ENCODE measurements around the gene ZNF726.
"Not testable (repeated sequence)": the region's sequence is repeated elsewhere in the genome, so short reads cannot be mapped to it uniquely, and the experiment has no call there.

The ZNF726 gene

GRCh38 chr19:23937031-23937430, 22.3 kb downstream of the ZNF726 start:
- DNase-seq (ENCODE audit: low read depth in 2 of 3, low spot score in 1 of 3): not testable (repeated sequence)

DNA sequence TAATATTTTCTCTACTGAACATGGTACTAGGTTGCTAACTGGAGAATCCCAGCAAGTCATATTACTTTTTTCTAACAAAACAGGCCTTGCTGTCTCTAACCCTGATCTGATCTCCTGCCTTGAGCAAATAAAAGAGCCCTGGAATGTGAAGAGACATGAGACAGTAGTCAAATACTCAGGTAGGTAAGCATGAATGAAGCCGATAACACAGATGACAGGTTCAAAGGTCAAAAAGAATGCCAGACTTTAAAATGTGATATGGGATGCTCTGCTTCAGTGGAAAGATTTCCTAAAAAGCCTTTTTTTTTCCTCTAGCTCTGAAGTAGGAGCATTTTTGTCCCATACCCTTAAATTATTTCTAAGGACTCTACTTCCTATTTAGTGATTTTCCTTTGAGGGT, 28.7 kb downstream of the ZNF726 start:
- no peak for DNase-seq (ENCODE audit: low read depth in 2 of 3, low spot score in 1 of 3)

GRCh38 chr19:23946569-23946968, 31.9 kb downstream of the ZNF726 start:
- no peak for DNase-seq (ENCODE audit: low read depth in 2 of 3, low spot score in 1 of 3)

- no peak for DNase-seq (ENCODE audit: low read depth in 2 of 3, low spot score in 1 of 3)
These were observed 34.9 kb downstream of the ZNF726 start for GRCh38 chr19:23949611-23950010.

DNA sequence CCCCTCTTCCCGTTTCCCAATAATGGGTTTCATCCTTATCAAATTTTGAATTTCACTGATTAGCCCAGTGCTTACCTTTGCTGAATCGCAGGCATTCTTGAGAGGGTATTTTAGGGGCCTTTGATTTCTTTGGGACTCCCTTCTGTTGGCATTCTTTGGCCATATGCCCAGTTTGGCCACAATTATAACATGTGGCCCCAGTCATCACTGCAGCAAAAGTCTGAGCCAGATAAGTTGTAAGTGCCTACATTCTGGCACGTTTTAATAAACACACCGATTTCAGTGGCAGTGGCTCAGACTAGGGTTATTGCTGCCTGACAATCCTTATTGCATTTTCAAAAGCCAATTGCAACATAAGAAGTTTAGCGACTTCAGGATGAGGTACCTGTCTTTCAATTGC, 41.4 kb downstream of the ZNF726 start:
- DNase-seq (ENCODE audit: low read depth in 2 of 3, low spot score in 1 of 3): no peak

DNA sequence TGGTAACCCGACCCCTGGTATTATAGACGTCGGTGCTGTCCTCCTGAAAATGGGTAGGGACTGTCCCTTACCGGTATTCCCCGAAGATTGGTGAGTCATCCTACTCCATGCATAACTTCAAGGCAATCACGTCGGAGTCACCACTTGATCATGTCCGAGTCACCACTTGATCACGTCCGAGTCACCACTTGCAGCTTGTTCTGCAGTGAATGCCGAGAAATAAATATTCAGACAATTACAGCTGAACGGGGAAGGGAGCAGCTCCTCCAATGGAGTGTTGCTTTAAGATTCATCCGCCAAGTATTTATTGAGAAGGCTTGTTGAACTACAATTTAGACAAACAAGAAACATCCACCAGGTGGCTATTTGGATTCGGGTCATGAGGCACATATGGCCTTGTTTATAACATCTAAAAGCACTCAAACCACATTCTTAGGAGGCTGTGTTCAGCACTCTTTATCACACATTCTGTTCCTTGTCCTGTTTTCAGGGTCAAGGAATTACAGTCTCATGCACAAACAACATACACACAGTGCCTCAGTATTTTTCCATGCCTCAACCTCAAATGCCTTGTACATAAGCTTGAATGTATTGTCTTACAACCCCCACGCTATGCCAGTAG, 43.1 kb downstream of the ZNF726 start:
- DNase-seq (ENCODE audit: low read depth in 2 of 3, low spot score in 1 of 3): no peak

DNA sequence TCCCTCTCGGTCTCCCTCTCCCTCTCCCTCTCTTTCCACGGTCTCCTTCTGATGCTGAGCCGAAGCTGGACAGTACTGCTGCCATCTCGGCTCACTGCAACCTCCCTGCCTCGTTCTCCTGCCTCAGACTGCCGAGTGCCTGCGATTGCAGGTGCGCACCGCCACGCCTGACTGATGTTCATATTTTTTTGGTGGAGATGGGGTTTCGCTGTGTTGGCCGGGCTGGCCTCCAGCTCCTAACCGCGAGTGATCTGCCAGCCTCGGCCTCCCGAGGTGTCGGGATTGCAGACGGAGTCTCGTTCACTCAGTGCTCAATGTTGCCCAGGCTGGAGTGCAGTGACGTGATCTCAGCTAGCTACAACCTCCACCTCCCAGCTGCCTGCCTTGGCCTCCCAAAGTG, 48.7 kb downstream of the ZNF726 start:
- DNase-seq (ENCODE audit: low read depth in 2 of 3, low spot score in 1 of 3): not testable (repeated sequence)

DNA sequence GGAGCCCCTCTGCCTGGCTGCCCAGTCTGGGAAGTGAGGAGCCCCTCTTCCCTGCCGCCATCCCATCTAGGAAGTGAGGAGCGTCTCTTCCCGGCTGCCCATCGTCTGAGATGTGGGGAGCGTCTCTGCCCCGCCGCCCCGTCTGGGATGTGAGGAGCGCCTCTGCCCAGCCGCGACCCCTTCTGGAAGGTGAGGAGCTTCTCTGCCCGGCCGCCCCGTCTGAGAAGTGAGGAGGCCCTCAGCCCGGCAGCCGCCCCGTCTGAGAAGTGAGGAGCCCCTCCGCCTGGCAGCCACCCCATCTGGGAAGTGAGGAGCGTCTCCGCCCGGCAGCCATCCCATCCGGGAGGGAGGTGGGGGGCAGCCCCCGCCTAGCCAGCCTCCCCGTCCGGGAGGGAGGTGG, 49.2 kb downstream of the ZNF726 start:
- DNase-seq (ENCODE audit: low read depth in 2 of 3, low spot score in 1 of 3): not testable (repeated sequence)

DNA sequence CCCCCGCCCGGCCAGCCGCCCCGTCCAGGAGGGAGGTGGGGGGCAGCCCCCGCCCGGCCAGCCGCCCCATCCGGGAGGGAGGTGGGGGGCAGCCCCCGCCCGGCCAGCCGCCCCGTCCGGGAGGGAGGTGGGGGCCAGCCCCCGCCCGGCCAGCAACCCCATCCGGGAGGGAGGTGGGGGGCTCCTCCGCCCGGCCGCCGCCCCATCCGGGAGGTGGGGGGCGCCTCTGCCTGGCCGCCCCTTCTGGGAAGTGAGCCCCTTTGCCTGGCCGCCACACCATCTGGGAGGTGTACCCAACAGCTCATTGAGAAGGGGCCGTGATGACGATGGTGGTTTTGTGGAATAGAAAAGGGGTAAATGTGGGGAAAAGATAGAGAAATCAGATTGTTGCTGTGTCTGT, 49.6 kb downstream of the ZNF726 start:
- not testable (repeated sequence) for DNase-seq (ENCODE audit: low read depth in 2 of 3, low spot score in 1 of 3)

DNA sequence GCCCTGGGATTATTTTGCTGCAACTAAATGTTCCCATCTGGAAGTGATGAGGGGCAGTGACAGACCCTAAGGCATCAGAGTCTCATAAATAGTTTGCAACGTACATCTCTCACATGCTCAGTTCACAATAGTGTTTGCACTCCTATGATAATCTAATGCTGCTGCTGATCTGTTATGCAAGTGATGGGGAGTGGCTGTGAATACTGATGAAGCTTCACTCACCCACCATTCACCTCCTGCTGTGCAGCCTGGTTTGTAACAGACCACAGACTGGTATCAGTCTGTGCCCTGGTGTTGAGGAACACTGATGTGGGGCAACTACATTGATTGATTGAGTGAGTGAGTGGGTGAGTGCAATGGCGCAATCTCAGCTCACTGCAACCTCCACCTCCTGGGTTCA, 54.9 kb downstream of the ZNF726 start:
- no peak for DNase-seq (ENCODE audit: low read depth in 2 of 3, low spot score in 1 of 3)

DNA sequence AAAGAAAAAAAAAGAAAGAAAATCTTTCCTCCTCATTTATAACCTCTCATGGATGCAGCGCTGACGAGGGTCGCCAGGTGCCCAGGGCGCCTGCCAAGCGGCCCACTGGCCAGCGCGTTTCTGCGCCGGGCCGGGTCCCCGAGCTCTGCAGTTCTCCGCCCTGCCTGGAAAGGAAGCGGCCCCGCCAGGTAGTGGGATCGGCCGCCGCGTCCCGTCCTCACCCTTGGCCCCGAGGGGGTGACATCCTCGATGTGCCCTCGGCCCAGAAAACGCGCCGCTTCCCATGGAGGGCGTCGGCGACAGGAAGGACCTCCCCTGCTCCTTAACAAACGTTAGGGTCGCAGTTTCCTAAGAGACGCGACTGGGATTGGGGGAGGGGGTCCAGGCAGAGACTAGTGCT, 56.9 kb downstream of the ZNF726 start:
- DNase-seq (ENCODE audit: low read depth in 2 of 3, low spot score in 1 of 3): no peak

DNA sequence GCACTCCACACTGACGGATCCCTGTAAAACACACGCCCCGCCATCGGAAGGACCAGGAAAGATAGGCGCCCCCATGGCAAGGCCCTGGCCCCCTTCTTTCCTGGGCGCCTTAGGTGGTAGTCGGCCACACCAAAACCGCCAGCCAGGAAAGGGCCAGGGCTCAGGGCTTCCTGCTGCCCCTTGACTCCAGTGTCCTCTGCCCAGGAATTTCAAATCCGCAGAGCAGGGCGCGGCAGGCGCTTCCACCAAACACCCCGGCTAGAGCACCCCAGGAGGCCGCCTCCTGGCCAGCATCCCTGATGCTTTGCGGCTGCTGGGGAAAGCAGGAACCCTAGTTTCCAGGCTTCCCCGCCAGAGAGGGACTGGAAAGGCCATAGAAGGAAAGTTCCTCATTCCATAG, 57.5 kb downstream of the ZNF726 start:
- DNase-seq (ENCODE audit: low read depth in 2 of 3, low spot score in 1 of 3): no peak

DNA sequence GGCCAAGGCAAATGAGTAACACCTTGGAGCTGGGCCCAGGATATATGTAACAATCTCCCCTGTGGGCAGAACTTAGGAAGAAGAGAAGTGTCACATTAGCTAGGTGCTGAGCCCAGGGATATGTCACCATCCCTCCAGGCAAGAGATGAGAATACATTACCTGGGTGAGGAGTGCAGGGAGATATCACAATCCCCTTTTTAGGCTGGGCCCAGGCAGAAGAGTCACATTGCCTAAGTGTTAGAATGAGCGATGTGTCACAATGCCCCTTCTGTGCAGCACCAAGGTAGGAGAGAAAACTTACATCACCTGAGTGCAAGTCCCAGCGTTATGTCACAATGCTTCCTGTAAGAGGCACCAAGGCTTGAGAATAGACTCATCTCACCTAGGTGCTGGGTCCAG, 60.3 kb downstream of the ZNF726 start:
- DNase-seq (ENCODE audit: low read depth in 2 of 3, low spot score in 1 of 3): no peak

GRCh38 chr19:23976631-23977030, 61.9 kb downstream of the ZNF726 start:
- not testable (repeated sequence) for DNase-seq (ENCODE audit: low read depth in 2 of 3, low spot score in 1 of 3)

- DNase-seq (ENCODE audit: low read depth in 2 of 3, low spot score in 1 of 3): not testable (repeated sequence)
These were observed 62.6 kb downstream of the ZNF726 start for GRCh38 chr19:23977256-23977655.

GRCh38 chr19:23978068-23978467, 63.4 kb downstream of the ZNF726 start:
- no peak for DNase-seq (ENCODE audit: low read depth in 2 of 3, low spot score in 1 of 3)

- DNase-seq (ENCODE audit: low read depth in 2 of 3, low spot score in 1 of 3): no peak
These were observed 66.1 kb downstream of the ZNF726 start for GRCh38 chr19:23980805-23981204.

GRCh38 chr19:23981863-23982262, 67.2 kb downstream of the ZNF726 start:
- DNase-seq (ENCODE audit: low read depth in 2 of 3, low spot score in 1 of 3): no peak

GRCh38 chr19:23983406-23983805, 68.7 kb downstream of the ZNF726 start:
- DNase-seq (ENCODE audit: low read depth in 2 of 3, low spot score in 1 of 3): no peak

Measured in stimulated activated CD4-positive, alpha-beta T cell treated with anti-CD3 and anti-CD28 coated beads, Interleukin-12 subunit alpha, Interleukin-12 subunit beta, amount 100 ng/mL, for 48 hours (primary cell).